Brain microvascular endothelial cell (primary cell): ENCODE results near the gene CYB561.
"Not testable (repeated sequence)": the region's sequence is repeated elsewhere in the genome, so short reads cannot be mapped to it uniquely, and the experiment has no call there.

Experiments
- DNase-seq: peaks from one replicate; pipeline ENCODE4 v3.0.0-alpha.2; 2020
- H3K27ac ChIP-seq: fragments of 250-450 bp; sonication (Bioruptor Pico); 2 replicates; pipeline ENCODE4 v1.5.1; 2020; ENCODE audit warnings: mild to moderate bottlenecking, moderate library complexity
- H3K27me3 ChIP-seq: fragments of 250-450 bp; sonication (Bioruptor Pico); replicated peaks from 2 replicates; pipeline ENCODE4 v1.5.1; 2020; ENCODE audit warnings: mild to moderate bottlenecking
- H3K36me3 ChIP-seq: fragments of 250-450 bp; sonication (Bioruptor Pico); replicated peaks from 2 replicates; pipeline ENCODE4 v1.5.1; 2020; ENCODE audit warnings: mild to moderate bottlenecking
- H3K4me3 ChIP-seq: 2 replicates; pipeline ENCODE4 v1.5.1; 2011; ENCODE audit warnings: low read depth, mild to moderate bottlenecking, control low read depth, low read length, moderate library complexity
- in situ Hi-C: cut with HindIII; loops from 2 replicates; pipeline ENCODE4 v1.10.0; 2017; ENCODE audit warnings: low sequenced_read_pairs, low pct_ligation_motif_present
- TF ChIP-seq, protein P1 (sequence below): IDR thresholded peaks from 2 replicates; pipeline ENCODE4 v1.5.1; 2011; ENCODE audit warnings: low read depth, mild to moderate bottlenecking, moderate library complexity, low read length, control low read depth, inconsistent platforms; ENCODE audit errors: missing control alignments

CYB561 gene

DNA sequence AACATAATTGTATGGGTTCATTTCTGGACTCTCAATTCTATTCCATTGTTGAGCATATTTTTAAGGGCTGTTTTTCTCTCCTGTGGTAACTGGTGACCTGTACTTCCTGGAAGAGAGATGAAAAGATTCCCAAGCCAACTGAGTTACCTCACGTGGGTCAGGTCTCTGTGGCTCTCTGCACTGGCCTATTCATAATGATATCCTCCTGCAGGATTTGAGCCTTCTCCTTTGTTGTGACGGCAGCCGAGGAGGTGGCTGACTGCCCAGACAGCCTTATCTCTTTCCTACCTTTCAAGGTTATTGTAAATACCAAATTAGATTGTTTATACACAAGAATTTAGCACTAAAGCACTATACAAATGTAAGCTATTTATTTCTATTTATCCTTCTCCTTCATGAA, 28.1 kb upstream of the CYB561 start:
- in situ Hi-C loops = no loop called here
- Histone ChIP-seq H3K27ac (no peak overlapping the region), H3K4me3 (no peak overlapping the region), H3K36me3 (no peaks in the 10 kb centered on the region), H3K27me3 (no peaks in the 10 kb centered on the region)
- TF ChIP-seq, protein P1, sequence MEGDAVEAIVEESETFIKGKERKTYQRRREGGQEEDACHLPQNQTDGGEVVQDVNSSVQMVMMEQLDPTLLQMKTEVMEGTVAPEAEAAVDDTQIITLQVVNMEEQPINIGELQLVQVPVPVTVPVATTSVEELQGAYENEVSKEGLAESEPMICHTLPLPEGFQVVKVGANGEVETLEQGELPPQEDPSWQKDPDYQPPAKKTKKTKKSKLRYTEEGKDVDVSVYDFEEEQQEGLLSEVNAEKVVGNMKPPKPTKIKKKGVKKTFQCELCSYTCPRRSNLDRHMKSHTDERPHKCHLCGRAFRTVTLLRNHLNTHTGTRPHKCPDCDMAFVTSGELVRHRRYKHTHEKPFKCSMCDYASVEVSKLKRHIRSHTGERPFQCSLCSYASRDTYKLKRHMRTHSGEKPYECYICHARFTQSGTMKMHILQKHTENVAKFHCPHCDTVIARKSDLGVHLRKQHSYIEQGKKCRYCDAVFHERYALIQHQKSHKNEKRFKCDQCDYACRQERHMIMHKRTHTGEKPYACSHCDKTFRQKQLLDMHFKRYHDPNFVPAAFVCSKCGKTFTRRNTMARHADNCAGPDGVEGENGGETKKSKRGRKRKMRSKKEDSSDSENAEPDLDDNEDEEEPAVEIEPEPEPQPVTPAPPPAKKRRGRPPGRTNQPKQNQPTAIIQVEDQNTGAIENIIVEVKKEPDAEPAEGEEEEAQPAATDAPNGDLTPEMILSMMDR = no peak
- no peak for DNase-seq

GRCh38 chr17:63468099-63468498, 22.0 kb upstream of the CYB561 start:
- H3K4me3 ChIP-seq, H3K27me3 ChIP-seq, in situ Hi-C loops, H3K27ac ChIP-seq, DNase-seq, H3K36me3 ChIP-seq: not testable (repeated sequence)

DNA sequence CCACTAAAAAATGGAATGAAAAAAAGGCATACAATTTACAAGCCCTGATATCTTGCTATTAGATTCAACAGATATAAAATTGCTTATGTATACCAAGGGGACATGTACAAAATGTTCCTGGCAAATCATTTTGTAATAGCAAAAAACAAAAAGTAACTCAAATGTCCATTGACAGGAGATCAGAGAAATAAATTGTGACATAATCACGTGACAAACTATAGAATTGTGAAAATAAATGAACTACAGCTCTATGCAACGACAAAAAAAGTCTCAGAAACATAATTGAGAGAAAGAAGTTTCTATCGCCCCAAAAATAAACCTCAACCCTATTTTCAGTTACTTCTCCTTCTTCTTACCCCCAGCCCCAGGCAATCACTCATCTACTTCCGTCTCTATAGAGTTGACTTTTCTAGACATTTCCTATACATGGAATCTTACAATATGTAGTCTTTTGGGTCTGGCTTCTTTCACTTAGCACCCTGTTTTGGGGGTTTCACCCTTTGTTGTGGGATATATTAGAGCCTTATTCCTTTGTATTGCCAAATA, 18.7 kb upstream of the CYB561 start:
- DNase-seq = no peak
- H3K4me3 ChIP-seq = no peak overlapping the region
- no peaks in the 10 kb centered on the region for H3K36me3 ChIP-seq
- H3K27me3 ChIP-seq = no peaks in the 10 kb centered on the region
- in situ Hi-C loops = no loop called here
- no peak overlapping the region for H3K27ac ChIP-seq
- TF ChIP-seq, protein P1 = no peak

DNA sequence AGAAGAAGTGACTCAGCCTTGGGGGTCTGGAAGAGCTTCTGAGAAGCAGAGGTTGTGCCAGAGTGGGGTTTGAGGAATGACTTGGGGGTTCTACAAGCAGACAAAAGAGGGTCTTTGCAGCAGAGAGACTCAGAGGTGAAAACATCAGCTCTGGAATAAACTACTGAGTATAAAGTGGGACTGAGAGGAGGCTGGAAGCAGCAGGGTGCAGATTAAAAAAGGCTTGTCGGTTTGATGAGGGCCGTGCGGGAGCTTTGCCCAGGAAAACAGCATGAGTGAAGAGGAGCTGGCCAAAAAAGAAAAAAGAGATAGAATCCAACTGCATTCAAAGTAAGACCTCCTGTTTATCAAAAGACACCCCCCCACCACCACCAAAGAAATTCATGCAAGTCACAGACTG, 17.7 kb upstream of the CYB561 start:
- no peaks in the 10 kb centered on the region for H3K27me3 ChIP-seq
- no peak for DNase-seq
- H3K27ac ChIP-seq = no peak overlapping the region
- no peaks in the 10 kb centered on the region for H3K36me3 ChIP-seq
- H3K4me3 ChIP-seq = no peak overlapping the region
- TF ChIP-seq, protein P1 = no peak
- in situ Hi-C loops = no loop called here

GRCh38 chr17:63460018-63460417, 13.9 kb upstream of the CYB561 start:
- TF ChIP-seq, protein P1 = no peak
- no peak for DNase-seq
- in situ Hi-C loops = no loop called here
- no peaks in the 10 kb centered on the region for H3K27me3 ChIP-seq
- H3K36me3 ChIP-seq = no peaks in the 10 kb centered on the region
- H3K27ac ChIP-seq = no peak overlapping the region
- no peak overlapping the region for H3K4me3 ChIP-seq

DNA sequence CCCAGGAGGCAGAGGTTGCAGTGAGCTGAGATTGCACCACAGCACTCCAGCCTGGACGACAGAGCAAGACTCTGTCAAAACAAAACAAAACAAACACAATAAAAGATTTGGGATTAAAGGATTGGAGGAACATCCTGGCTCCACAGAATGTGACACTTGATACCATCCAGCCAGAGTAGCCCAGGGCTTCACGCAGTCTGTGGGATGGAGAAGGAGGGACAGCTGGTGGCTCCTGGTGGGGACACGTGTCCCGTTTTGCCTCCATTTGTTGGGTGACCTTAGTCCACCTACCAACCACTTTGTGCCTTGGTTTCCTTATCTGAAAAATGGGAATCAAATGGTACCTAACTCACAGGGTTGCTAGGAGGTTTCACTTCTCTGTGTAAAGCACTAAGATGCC, 12.4 kb upstream of the CYB561 start:
- DNase-seq = no peak
- H3K27ac ChIP-seq = no peak overlapping the region
- in situ Hi-C loops = no loop called here
- no peaks in the 10 kb centered on the region for H3K36me3 ChIP-seq
- H3K27me3 ChIP-seq = no peaks in the 10 kb centered on the region
- no peak overlapping the region for H3K4me3 ChIP-seq
- TF ChIP-seq, protein P1 = no peak
